Lower lobe of right lung (tissue), 1 donor: ENCODE measurements around the gene ZNF460. TPM values are rescaled to one million over a fixed set of nuclear protein-coding genes. Genes with fewer than 3 reads are reported as not detected.

Source experiments
- total RNA-seq: library from RNA; stranded (reverse); fragmentation: NEBNext Ultra II Directional; extraction: Animal tissue kit (Norgen Biotek cat#: 25700); gene quantifications from one replicate; pipeline ENCODE4 v1.2.1, GENCODE V29; 2021
- donor health status: DM: no; HTN: yes; CAD: no; lungs with severe emphysema.

Gene ZNF460
- total RNA-seq, 1 donor from 2014 or later: 51.4 TPM

Other genes starting within 250 kb of the ZNF460 start
- not detected for gene USP29, start 160.5 kb upstream of the ZNF460 start, total RNA-seq
- not detected for gene ZIM3, start 135.3 kb upstream of the ZNF460 start, total RNA-seq
- not detected for gene DUXA, start 113.0 kb upstream of the ZNF460 start, total RNA-seq
- 41.9 TPM for gene ZNF264, start 89.0 kb upstream of the ZNF460 start, total RNA-seq
- 1.7 TPM for gene AURKC, start 49.5 kb upstream of the ZNF460 start, total RNA-seq
- 13.6 TPM for gene ZNF805, start 39.9 kb upstream of the ZNF460 start, total RNA-seq
- gene ZNF543, start 40.0 kb downstream of the ZNF460 start, total RNA-seq: 5.3 TPM
- 7.4 TPM for gene ZNF304, start 70.8 kb downstream of the ZNF460 start, total RNA-seq
- gene TRAPPC2B, start 83.1 kb downstream of the ZNF460 start, total RNA-seq: 6.9 TPM
- gene ZNF547, start 83.1 kb downstream of the ZNF460 start, total RNA-seq: 3.4 TPM
- gene ZNF548, start 109.4 kb downstream of the ZNF460 start, total RNA-seq: 19.6 TPM
- 12.6 TPM for gene ZNF17, start 130.7 kb downstream of the ZNF460 start, total RNA-seq
- 6.7 TPM for gene ZNF749, start 154.8 kb downstream of the ZNF460 start, total RNA-seq
- gene VN1R1, start 176.7 kb downstream of the ZNF460 start, total RNA-seq: 0.71 TPM
- 10.0 TPM for gene ZNF772, start 197.1 kb downstream of the ZNF460 start, total RNA-seq
- gene ZNF419, start 207.3 kb downstream of the ZNF460 start, total RNA-seq: 12.9 TPM
- 8.4 TPM for gene ZNF773, start 219.5 kb downstream of the ZNF460 start, total RNA-seq
- 6.0 TPM for gene ZNF549, start 246.9 kb downstream of the ZNF460 start, total RNA-seq